Body of pancreas (tissue), 4 donors: ENCODE results near the gene OR13C9. TPM values are rescaled to one million over a fixed set of nuclear protein-coding genes. Genes with fewer than 3 reads are reported as not detected.
"Not testable (repeated sequence)": the region's sequence is repeated elsewhere in the genome, so short reads cannot be mapped to it uniquely, and the experiment has no call there.

Source experiments
- ATAC-seq: fragments of 150-250 bp; one replicate; pipeline ENCODE4 v1.9.1; 2016
- DNase-seq, 4 donors: peaks; one replicate each; pipeline ENCODE4 v3.0.0-alpha.2; 2019
- H3K27ac ChIP-seq, 4 donors: fragments of 200-600 bp; sonication (generic); 1 replicate in 3 of 4; 2 replicates in 1 of 4; pipeline versions ENCODE4 v1.5.1 to v1.6.1; 2016 to 2019; ENCODE audit warnings: mild to moderate bottlenecking in 1 of 4, mixed read lengths in 1 of 4, moderate library complexity in 1 of 4
- H3K27me3 ChIP-seq, 2 donors: fragments of 200-600 bp; sonication (generic); one replicate each; pipeline ENCODE4 v1.6.0; 2016; ENCODE audit warnings: mild to moderate bottlenecking in 1 of 2
- H3K36me3 ChIP-seq, 2 donors: fragments of 200-600 bp; sonication (generic); replicated peaks in 1 of 2; 2 replicates each; pipeline ENCODE4 v1.5.1; 2016; ENCODE audit warnings: low read depth in 2 of 2; ENCODE audit not compliant: insufficient read depth in 1 of 2
- H3K4me1 ChIP-seq: fragments of 200-600 bp; sonication (generic); one replicate; pipeline ENCODE4 v1.6.0; 2016
- H3K4me3 ChIP-seq, 2 donors: fragments of 200-600 bp; sonication (generic); 1 replicate in 1 of 2; 2 replicates in 1 of 2; pipeline ENCODE4 v1.5.1; 2016 to 2019
- H3K9me3 ChIP-seq, 3 donors: fragments of 200-600 bp; sonication (generic); 1 replicate in 2 of 3; 2 replicates in 1 of 3; pipeline ENCODE4 v1.5.1; 2016
- CTCF ChIP-seq, 7 experiments: fragments of 450-650 bp in 4 of 7; fragments of 200-600 bp in 3 of 7; sonication (generic) in 3 of 7; IDR thresholded peaks; one replicate each; pipeline ENCODE4 v1.5.1; 2016 to 2019; ENCODE audit warnings: antibody characterized with exemption in 7 of 7
- POLR2A ChIP-seq, 3 donors: fragments of 450-650 bp; IDR thresholded peaks; one replicate each; pipeline ENCODE4 v1.6.1; 2016; ENCODE audit warnings: antibody characterized with exemption in 3 of 3, mild to moderate bottlenecking in 2 of 3
- whole genome bisulfite sequencing, 2 donors: methylation state at CpG; one replicate each; pipeline ENCODE4 v1.1.5; 2017; 5-methylcytosine and 5-hydroxymethylcytosine counted together
- intact Hi-C: fragments of 100-400 bp; cut with DNase I; formaldehyde crosslinking; loops from one replicate; pipeline ENCODE4 v1.15.1; 2023
- total RNA-seq, 2 donors: library from RNA; depleted of rRNA; stranded (reverse); fragments of >200 nt; gene quantifications; one replicate each; pipeline ENCODE4 v1.1.0, GENCODE V29; 2016

OR13C9 gene
- total RNA-seq, 2 donors from 2014 or later: not detected

- ATAC-seq (no peak), DNase-seq (no peak)
- Histone ChIP-seq H3K27me3 (no peaks in the 10 kb centered on the region), H3K4me1 (no peaks in the 10 kb centered on the region), H3K27ac (no peak overlapping the region), H3K4me3 (no peak overlapping the region), H3K36me3 (no peaks in the 10 kb centered on the region), H3K9me3 (no peaks in the 10 kb centered on the region)
- intact Hi-C loops: no loop called here
- no peak for TF ChIP-seq POLR2A (IDR thresholded peaks at IDR 0.05)
- no peak for TF ChIP-seq CTCF (IDR thresholded peaks at IDR 0.05)
Observed at GRCh38 chr9:104617418-104617817, 586 bp downstream of the OR13C9 start.

- TF ChIP-seq POLR2A (IDR thresholded peaks at IDR 0.05): no peak
- no peak for TF ChIP-seq CTCF (IDR thresholded peaks at IDR 0.05)
- intact Hi-C loops: no loop called here
- Histone ChIP-seq H3K4me3 (no peak overlapping the region), H3K36me3 (no peaks in the 10 kb centered on the region), H3K4me1 (no peaks in the 10 kb centered on the region), H3K27me3 (no peaks in the 10 kb centered on the region), H3K9me3 (no peaks in the 10 kb centered on the region), H3K27ac (no peak overlapping the region)
- DNase-seq (no peak), ATAC-seq (no peak)
- WGBS, 2 donors: 60 to 63% methylated on average over 2 of the region's 2 CpGs
Observed at GRCh38 chr9:104611213-104611612, 6.8 kb downstream of the OR13C9 start.

GRCh38 chr9:104608336-104608735, 9.7 kb downstream of the OR13C9 start:
- no peak for DNase-seq
- 17 to 38% methylated on average over 1 of the region's 1 CpG for WGBS, 2 donors
- no peak for ATAC-seq
- TF ChIP-seq CTCF (IDR thresholded peaks at IDR 0.05) (no peak), POLR2A (IDR thresholded peaks at IDR 0.05) (no peak)
- Histone ChIP-seq H3K4me3 (no peak overlapping the region), H3K27me3 (no peaks in the 10 kb centered on the region), H3K36me3 (no peaks in the 10 kb centered on the region), H3K4me1 (no peaks in the 10 kb centered on the region), H3K9me3 (no peaks in the 10 kb centered on the region), H3K27ac (no peak overlapping the region)
- intact Hi-C loops: no loop called here

GRCh38 chr9:104606152-104606551, 11.9 kb downstream of the OR13C9 start:
- DNase-seq (no peak), ATAC-seq (no peak)
- 76 to 81% methylated on average over 2 of the region's 2 CpGs for WGBS, 2 donors

GRCh38 chr9:104605527-104605926, 12.5 kb downstream of the OR13C9 start, which contains the start of gene OR13C2:
OR13C2 (minus strand) TSS chr9:104605627; CDS start chr9:104605627, 0 bp downstream.
- H3K4me1 ChIP-seq, H3K4me3 ChIP-seq, H3K27me3 ChIP-seq, intact Hi-C loops, ATAC-seq, DNase-seq, H3K36me3 ChIP-seq, H3K9me3 ChIP-seq, H3K27ac ChIP-seq: not testable (repeated sequence)
- 66 to 71% methylated on average over 1 of the region's 1 CpG for WGBS, 2 donors

More at GRCh38 chr9:104606152-104606551, 11.9 kb downstream of the OR13C9 start:
- Histone ChIP-seq H3K9me3 (no peaks in the 10 kb centered on the region), H3K4me1 (no peaks in the 10 kb centered on the region), H3K36me3 (no peaks in the 10 kb centered on the region), H3K27me3 (no peaks in the 10 kb centered on the region), H3K4me3 (no peak overlapping the region), H3K27ac (no peak overlapping the region)
- no peak for TF ChIP-seq POLR2A (IDR thresholded peaks at IDR 0.05)
- TF ChIP-seq CTCF (IDR thresholded peaks at IDR 0.05): no peak
- intact Hi-C loops: no loop called here
